ENCODE data around the gene ANK3.

GRCh38 chr10:60397792-60398191 lies 8.1 kb upstream of the ANK3 start:
- TF ChIP-seq EZH2 (optimal IDR thresholded peaks at IDR 0.05; ENCODE audit: low read depth, low read length) (no peak), CTCF (IDR thresholded peaks at IDR 0.05; ENCODE audit: low read length) (no peak)

Measured in MM.1S (cell line).